ENCODE measurements around the gene RSAD2. TPM values are rescaled to one million over a fixed set of nuclear protein-coding genes. Genes with fewer than 3 reads are reported as not detected.

Gene RSAD2
- total and polyA plus RNA-seq, 9 of the 15 experiments (the other 6 are each of a cell fraction or from before 2014, with no cell fraction given): 0.15 to 1.4 (median 0.28) TPM

- TF ChIP-seq, protein P1, sequence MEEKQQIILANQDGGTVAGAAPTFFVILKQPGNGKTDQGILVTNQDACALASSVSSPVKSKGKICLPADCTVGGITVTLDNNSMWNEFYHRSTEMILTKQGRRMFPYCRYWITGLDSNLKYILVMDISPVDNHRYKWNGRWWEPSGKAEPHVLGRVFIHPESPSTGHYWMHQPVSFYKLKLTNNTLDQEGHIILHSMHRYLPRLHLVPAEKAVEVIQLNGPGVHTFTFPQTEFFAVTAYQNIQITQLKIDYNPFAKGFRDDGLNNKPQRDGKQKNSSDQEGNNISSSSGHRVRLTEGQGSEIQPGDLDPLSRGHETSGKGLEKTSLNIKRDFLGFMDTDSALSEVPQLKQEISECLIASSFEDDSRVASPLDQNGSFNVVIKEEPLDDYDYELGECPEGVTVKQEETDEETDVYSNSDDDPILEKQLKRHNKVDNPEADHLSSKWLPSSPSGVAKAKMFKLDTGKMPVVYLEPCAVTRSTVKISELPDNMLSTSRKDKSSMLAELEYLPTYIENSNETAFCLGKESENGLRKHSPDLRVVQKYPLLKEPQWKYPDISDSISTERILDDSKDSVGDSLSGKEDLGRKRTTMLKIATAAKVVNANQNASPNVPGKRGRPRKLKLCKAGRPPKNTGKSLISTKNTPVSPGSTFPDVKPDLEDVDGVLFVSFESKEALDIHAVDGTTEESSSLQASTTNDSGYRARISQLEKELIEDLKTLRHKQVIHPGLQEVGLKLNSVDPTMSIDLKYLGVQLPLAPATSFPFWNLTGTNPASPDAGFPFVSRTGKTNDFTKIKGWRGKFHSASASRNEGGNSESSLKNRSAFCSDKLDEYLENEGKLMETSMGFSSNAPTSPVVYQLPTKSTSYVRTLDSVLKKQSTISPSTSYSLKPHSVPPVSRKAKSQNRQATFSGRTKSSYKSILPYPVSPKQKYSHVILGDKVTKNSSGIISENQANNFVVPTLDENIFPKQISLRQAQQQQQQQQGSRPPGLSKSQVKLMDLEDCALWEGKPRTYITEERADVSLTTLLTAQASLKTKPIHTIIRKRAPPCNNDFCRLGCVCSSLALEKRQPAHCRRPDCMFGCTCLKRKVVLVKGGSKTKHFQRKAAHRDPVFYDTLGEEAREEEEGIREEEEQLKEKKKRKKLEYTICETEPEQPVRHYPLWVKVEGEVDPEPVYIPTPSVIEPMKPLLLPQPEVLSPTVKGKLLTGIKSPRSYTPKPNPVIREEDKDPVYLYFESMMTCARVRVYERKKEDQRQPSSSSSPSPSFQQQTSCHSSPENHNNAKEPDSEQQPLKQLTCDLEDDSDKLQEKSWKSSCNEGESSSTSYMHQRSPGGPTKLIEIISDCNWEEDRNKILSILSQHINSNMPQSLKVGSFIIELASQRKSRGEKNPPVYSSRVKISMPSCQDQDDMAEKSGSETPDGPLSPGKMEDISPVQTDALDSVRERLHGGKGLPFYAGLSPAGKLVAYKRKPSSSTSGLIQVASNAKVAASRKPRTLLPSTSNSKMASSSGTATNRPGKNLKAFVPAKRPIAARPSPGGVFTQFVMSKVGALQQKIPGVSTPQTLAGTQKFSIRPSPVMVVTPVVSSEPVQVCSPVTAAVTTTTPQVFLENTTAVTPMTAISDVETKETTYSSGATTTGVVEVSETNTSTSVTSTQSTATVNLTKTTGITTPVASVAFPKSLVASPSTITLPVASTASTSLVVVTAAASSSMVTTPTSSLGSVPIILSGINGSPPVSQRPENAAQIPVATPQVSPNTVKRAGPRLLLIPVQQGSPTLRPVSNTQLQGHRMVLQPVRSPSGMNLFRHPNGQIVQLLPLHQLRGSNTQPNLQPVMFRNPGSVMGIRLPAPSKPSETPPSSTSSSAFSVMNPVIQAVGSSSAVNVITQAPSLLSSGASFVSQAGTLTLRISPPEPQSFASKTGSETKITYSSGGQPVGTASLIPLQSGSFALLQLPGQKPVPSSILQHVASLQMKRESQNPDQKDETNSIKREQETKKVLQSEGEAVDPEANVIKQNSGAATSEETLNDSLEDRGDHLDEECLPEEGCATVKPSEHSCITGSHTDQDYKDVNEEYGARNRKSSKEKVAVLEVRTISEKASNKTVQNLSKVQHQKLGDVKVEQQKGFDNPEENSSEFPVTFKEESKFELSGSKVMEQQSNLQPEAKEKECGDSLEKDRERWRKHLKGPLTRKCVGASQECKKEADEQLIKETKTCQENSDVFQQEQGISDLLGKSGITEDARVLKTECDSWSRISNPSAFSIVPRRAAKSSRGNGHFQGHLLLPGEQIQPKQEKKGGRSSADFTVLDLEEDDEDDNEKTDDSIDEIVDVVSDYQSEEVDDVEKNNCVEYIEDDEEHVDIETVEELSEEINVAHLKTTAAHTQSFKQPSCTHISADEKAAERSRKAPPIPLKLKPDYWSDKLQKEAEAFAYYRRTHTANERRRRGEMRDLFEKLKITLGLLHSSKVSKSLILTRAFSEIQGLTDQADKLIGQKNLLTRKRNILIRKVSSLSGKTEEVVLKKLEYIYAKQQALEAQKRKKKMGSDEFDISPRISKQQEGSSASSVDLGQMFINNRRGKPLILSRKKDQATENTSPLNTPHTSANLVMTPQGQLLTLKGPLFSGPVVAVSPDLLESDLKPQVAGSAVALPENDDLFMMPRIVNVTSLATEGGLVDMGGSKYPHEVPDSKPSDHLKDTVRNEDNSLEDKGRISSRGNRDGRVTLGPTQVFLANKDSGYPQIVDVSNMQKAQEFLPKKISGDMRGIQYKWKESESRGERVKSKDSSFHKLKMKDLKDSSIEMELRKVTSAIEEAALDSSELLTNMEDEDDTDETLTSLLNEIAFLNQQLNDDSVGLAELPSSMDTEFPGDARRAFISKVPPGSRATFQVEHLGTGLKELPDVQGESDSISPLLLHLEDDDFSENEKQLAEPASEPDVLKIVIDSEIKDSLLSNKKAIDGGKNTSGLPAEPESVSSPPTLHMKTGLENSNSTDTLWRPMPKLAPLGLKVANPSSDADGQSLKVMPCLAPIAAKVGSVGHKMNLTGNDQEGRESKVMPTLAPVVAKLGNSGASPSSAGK (IDR thresholded peaks at IDR 0.05): no peak
- no peak for TF ChIP-seq ZNF507 (tag; conservative IDR thresholded peaks at IDR 0.05)
- no peak for TF ChIP-seq ZBTB9 (CRISPR knock-in tag; IDR thresholded peaks at IDR 0.05)
- TF ChIP-seq MIER1 (IDR thresholded peaks at IDR 0.05; ENCODE audit: low read depth): peak; percentile 34; the same call in 1 of the 2 replicates
- TF ChIP-seq NELFE (IDR thresholded peaks at IDR 0.05; ENCODE audit: insufficient read depth, insufficient read length): no peak
- TF ChIP-seq NFRKB (IDR thresholded peaks at IDR 0.05; ENCODE audit: low read depth): no peak
- TF ChIP-seq ZNF76 (CRISPR knock-in tag; IDR thresholded peaks at IDR 0.05; ENCODE audit: borderline replicate concordance): no peak
- TF ChIP-seq ZNF146 (CRISPR knock-in tag; IDR thresholded peaks at IDR 0.05; ENCODE audit: unreplicated experiment): no peak
- no peak for TF ChIP-seq FOXK1 (CRISPR knock-in tag; IDR thresholded peaks at IDR 0.05; ENCODE audit: borderline replicate concordance)
Measured at GRCh38 chr2:6845312-6845711, 32.3 kb upstream of the RSAD2 start (continued).
